A673 (cell line): ENCODE data around the gene ROCK1. TPM values are rescaled to one million over a fixed set of nuclear protein-coding genes. Genes with fewer than 3 reads are reported as not detected.

Experiments used
- BruUV-seq: library from RNA; stranded (reverse); fragments of 400-500 nt; replicated peaks from 2 replicates; lab custom pipeline; 2021; lab: Mats Ljungman, UMichigan
- CTCF ChIA-PET: fragments of 300-600 bp; sonication (Branson Sonifier 250); formaldehyde crosslinking; loops from one replicate; lab custom pipeline; 2022; ENCODE audit warnings: antibody characterized with exemption; lab: Charles Lee
- POLR2A ChIA-PET: fragments of 300-600 bp; sonication (Branson Sonifier 250); formaldehyde crosslinking; loops from one replicate; lab custom pipeline; 2022; ENCODE audit warnings: antibody characterized with exemption; ENCODE audit not compliant: low non-redundant PET; lab: Charles Lee
- DNase-seq: peaks from one replicate; pipeline ENCODE4 v3.0.0-alpha.2; 2015; ENCODE audit warnings: low spot score
- H3K27ac ChIP-seq: fragments of 200-600 bp; sonication (generic); 2 replicates; pipeline ENCODE4 v1.5.1; 2016; ENCODE audit warnings: mixed run types, low read depth, mild to moderate bottlenecking, mixed read lengths, antibody characterized with exemption, low read length; ENCODE audit not compliant: poor library complexity, severe bottlenecking
- H3K27me3 ChIP-seq: fragments of 200-600 bp; sonication (generic); replicated peaks from 2 replicates; pipeline ENCODE4 v1.6.1; 2017; ENCODE audit warnings: mixed run types, low read depth, mild to moderate bottlenecking, mixed read lengths, antibody characterized with exemption, low read length; ENCODE audit not compliant: insufficient read depth, poor library complexity
- H3K36me3 ChIP-seq: fragments of 200-600 bp; sonication (generic); 2 replicates; pipeline ENCODE4 v1.6.1; 2016; ENCODE audit warnings: mixed run types, mild to moderate bottlenecking, mixed read lengths, antibody characterized with exemption, low read length; ENCODE audit not compliant: insufficient read depth, poor library complexity, severe bottlenecking
- H3K4me1 ChIP-seq: fragments of 200-600 bp; sonication (generic); 2 replicates; pipeline ENCODE4 v1.6.1; 2017; ENCODE audit warnings: mixed run types, mild to moderate bottlenecking, mixed read lengths, antibody characterized with exemption, low read length; ENCODE audit not compliant: insufficient read depth, poor library complexity, severe bottlenecking
- H3K4me3 ChIP-seq: fragments of 200-600 bp; sonication (generic); 2 replicates; pipeline ENCODE4 v1.5.1; 2016; ENCODE audit warnings: low read depth, mixed run types, mild to moderate bottlenecking, mixed read lengths, low read length; ENCODE audit not compliant: poor library complexity, severe bottlenecking
- H3K9me3 ChIP-seq: fragments of 200-600 bp; sonication (generic); 2 replicates; pipeline ENCODE4 v1.6.1; 2016; ENCODE audit warnings: mixed run types, low read depth, mild to moderate bottlenecking, mixed read lengths, antibody characterized with exemption, low read length; ENCODE audit not compliant: poor library complexity, severe bottlenecking
- EZH2 ChIP-seq: fragments of 200-600 bp; sonication (generic); IDR thresholded peaks from 2 replicates; pipeline ENCODE4 v1.6.1; 2017; ENCODE audit warnings: borderline replicate concordance, low read depth, mild to moderate bottlenecking, mixed read lengths, antibody characterized with exemption, low read length; ENCODE audit not compliant: poor library complexity, severe bottlenecking
- intact Hi-C: fragments of 100-400 bp; cut with micrococcal nuclease; formaldehyde crosslinking; loops from one replicate; pipeline ENCODE4 v1.10.0; 2022; ENCODE audit not compliant: unreplicated experiment
- total RNA-seq: library from RNA; stranded (reverse); gene quantifications from 2 replicates; pipeline ENCODE4 v1.2.3, GENCODE V29; 2021
- TF ChIP-seq, protein P1 (sequence below): fragments of 300-800, 200-600 bp; sonication (generic); conservative IDR thresholded peaks from 2 replicates; pipeline ENCODE4 v1.5.1; 2017; ENCODE audit warnings: low read depth, mild to moderate bottlenecking, antibody characterized with exemption, low read length, moderate library complexity, mixed read lengths

Gene ROCK1
- total RNA-seq, 1 experiment from 2014 or later: 34.9 TPM

GRCh38 chr18:20971886-20972267 is 139.7 kb downstream of the ROCK1 start:
- Histone ChIP-seq H3K9me3 (no peaks in the 10 kb centered on the region), H3K4me3 (no peak overlapping the region), H3K36me3 (peaks cover 11% of the 10 kb centered on the region), H3K27me3 (no peaks in the 10 kb centered on the region), H3K4me1 (no peaks in the 10 kb centered on the region), H3K27ac (no peak overlapping the region)
- CTCF ChIA-PET: no interaction called here
- TF ChIP-seq, protein P1, sequence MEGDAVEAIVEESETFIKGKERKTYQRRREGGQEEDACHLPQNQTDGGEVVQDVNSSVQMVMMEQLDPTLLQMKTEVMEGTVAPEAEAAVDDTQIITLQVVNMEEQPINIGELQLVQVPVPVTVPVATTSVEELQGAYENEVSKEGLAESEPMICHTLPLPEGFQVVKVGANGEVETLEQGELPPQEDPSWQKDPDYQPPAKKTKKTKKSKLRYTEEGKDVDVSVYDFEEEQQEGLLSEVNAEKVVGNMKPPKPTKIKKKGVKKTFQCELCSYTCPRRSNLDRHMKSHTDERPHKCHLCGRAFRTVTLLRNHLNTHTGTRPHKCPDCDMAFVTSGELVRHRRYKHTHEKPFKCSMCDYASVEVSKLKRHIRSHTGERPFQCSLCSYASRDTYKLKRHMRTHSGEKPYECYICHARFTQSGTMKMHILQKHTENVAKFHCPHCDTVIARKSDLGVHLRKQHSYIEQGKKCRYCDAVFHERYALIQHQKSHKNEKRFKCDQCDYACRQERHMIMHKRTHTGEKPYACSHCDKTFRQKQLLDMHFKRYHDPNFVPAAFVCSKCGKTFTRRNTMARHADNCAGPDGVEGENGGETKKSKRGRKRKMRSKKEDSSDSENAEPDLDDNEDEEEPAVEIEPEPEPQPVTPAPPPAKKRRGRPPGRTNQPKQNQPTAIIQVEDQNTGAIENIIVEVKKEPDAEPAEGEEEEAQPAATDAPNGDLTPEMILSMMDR: peak; percentile 66
- no peak for TF ChIP-seq EZH2
- intact Hi-C loops: loop anchor here (5.0 kb wide), 2 partner anchors 140 to 205 kb away; partner anchors contain the start of gene ROCK1
- peak; percentile 61 for DNase-seq
- BruUV-seq: no TSS peak
- POLR2A ChIA-PET: no interaction called here

DNA sequence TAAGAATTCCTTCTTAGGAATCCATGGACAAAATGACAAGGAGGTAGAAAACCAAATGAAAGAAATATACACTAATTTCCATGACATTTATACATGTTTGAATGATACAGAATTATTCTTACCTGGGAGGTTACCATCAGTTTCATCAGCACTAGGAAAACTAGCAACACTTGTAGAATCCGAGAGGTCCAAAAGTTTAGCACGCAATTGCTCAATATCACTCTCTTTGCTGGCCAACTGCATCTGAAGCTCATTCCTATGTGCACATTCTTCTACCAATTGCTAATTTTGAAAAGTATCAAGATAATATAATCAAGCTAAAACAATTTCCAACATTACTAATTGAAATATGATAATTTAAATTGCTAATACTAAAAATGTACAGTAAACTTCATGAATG is 144.8 kb downstream of the ROCK1 start:
- H3K4me3 ChIP-seq: no peak overlapping the region
- BruUV-seq: no TSS peak
- H3K27me3 ChIP-seq: no peaks in the 10 kb centered on the region
- no peak for TF ChIP-seq EZH2
- TF ChIP-seq, protein P1: no peak
- intact Hi-C loops: no loop called here
- CTCF ChIA-PET: no interaction called here
- H3K27ac ChIP-seq: no peak overlapping the region
- DNase-seq: no peak
- POLR2A ChIA-PET: no interaction called here
- H3K36me3 ChIP-seq: peaks cover 11% of the 10 kb centered on the region
- H3K4me1 ChIP-seq: no peaks in the 10 kb centered on the region
- no peaks in the 10 kb centered on the region for H3K9me3 ChIP-seq

GRCh38 chr18:20963027-20963426 is 148.6 kb downstream of the ROCK1 start:
- no peak overlapping the region for H3K27ac ChIP-seq
- H3K27me3 ChIP-seq: no peaks in the 10 kb centered on the region
- H3K4me1 ChIP-seq: no peaks in the 10 kb centered on the region
- BruUV-seq: no TSS peak
- intact Hi-C loops: no loop called here
- H3K9me3 ChIP-seq: no peaks in the 10 kb centered on the region
- ChIA-PET CTCF (no interaction called here), POLR2A (no interaction called here)
- TF ChIP-seq, protein P1: no peak
- no peak for TF ChIP-seq EZH2
- peaks cover 2% of the 10 kb centered on the region for H3K36me3 ChIP-seq
- no peak for DNase-seq
- no peak overlapping the region for H3K4me3 ChIP-seq
